DND-41 (cell line): ENCODE results near the gene RILPL2.

Source experiments
- CTCF ChIP-seq: IDR thresholded peaks from 2 replicates; pipeline ENCODE4 v1.5.1; 2012; ENCODE audit warnings: borderline replicate concordance, low read length, moderate library complexity, mild to moderate bottlenecking; ENCODE audit not compliant: poor library complexity, severe bottlenecking; ENCODE audit errors: extremely low read depth
- EZH2 ChIP-seq: IDR thresholded peaks from 3 replicates; pipeline ENCODE4 v1.6.1; 2012; ENCODE audit warnings: borderline replicate concordance, low read depth, mild to moderate bottlenecking, moderate library complexity, low read length, inconsistent platforms; ENCODE audit not compliant: severe bottlenecking

- TF ChIP-seq CTCF (no peak), EZH2 (no peak)
Observed at GRCh38 chr12:123388177-123388950, 48.1 kb downstream of the RILPL2 start.
